IPS DF 19.7 (cell line): Measurements from ENCODE around the gene RPLP2.

Experiments
- DNase-seq: peaks from one replicate; pipeline ENCODE4 v3.0.0-alpha.2; 2013; ENCODE audit warnings: low read depth, low spot score

The RPLP2 gene

DNA sequence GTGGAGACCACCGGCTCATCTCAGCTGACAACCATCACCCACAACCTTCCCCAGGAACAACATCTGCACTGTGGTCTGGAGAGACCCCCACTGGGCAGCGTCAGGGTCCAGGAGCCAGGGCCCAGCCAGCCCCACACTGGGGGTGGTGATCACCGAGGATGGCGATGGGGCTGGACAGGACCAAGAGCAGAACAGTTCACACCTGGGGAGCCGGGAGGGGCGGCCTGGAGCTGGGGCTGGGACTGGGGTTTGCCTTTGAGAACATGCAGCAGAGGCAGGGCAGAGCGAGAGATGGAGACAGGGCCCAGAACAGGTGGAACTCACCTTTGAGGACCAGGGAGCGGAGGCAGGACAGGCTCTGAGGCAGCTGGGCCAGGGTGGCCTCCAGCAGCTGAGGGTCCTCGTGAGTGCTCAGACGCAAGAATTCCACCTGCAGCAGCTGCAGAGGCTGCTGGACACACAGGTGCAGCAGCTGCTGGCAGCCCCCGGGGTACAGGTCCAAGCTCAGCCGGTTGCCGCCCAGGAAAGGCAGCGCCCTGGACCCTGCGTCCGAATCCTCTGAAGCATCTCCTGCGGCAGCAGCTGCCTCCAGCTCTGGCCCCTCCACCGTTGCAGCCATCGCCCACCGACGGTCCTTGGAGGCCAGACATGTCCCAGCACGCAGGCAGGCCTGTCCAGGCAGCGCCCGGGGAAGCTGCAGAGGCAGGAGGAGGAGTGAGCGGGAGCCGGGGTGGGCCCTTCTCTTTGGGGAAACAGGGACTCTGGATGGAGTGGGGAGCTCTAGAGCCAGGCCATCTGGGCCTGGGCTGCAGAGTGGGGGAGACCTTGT, 5.8 kb upstream of the RPLP2 start:
- DNase-seq = no peak

DNA sequence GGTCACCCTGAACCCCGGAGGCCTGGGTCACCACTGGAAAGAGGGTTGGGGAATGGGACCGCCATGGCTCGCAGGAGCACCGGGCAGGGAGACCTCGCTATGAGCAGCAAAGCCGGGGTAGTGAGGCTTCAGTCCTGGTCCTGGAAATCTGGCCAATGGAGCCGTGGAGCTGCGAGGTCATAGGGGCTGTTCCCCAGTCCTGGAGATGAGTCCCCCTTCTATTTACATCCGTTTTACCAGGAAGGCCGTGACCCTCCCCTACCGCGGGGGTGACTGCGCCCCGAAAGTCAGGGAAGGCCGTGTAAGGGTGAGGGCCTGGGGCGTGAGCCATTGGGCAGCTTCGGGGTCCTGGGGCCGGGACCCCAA, 5.2 kb upstream of the RPLP2 start:
- DNase-seq = no peak

DNA sequence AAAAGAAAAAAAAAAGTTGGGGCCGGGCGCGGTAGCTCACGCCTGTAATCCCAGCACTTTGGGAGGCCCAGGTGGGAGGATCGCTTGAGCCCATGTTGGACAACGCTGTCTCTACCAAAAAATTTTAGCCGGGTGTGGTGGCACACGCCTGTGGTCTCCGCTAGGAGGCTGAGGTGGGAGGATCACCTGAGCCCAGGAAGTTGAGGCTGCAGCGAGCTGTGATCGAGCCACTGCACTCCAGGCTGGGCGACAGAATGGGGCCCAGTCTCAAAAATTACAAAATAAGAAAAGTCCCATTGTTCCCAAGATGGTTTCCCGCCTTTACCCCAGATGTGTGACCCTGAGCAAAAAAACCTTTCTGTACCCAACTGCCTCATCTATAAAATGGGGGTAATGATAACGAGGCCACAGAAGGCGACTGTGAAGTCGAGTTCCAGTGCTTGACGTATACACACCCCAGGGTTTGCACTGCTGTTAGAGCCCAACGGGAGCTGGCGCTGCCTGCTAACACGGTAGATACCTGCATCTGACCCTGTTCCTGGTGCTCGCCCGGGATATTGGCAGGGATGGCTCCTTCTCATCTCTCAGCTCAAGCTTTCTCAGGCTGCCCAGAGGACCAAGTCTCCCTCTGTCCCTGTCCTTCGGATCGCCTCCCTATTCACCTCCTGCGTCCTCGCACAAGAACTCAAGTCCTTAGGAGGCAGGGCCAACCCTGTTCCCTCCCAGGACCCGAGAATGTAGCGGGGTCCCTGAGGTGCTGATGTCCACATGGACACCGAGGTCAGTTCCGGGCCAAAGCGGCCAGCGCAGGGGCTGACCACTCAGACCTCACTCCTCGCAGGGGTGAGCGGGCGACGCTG, 1.1 kb upstream of the RPLP2 start:
- no peak for DNase-seq

DNA sequence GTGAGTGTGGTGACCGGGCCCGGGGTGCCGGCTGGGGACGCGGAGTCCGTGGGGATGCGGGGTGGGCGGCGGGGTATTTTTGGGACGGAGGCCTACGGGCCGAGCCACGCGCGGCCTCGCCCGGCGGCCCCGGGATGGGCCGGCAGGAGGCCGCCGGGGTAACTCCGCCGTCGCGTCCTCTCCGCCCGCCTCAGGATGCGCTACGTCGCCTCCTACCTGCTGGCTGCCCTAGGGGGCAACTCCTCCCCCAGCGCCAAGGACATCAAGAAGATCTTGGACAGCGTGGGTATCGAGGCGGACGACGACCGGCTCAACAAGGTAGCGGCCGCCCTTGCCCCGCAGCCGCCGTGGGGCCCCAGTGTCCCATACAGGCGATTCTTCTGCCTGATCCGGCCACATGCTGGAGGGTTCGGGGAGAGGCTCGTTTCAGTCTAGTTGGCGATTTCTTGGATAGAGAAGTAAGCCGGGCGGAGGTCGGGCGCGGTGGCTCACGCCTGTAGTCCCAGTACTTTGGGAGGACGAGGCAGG, 337 bp downstream of the RPLP2 start:
- DNase-seq = no peak

DNA sequence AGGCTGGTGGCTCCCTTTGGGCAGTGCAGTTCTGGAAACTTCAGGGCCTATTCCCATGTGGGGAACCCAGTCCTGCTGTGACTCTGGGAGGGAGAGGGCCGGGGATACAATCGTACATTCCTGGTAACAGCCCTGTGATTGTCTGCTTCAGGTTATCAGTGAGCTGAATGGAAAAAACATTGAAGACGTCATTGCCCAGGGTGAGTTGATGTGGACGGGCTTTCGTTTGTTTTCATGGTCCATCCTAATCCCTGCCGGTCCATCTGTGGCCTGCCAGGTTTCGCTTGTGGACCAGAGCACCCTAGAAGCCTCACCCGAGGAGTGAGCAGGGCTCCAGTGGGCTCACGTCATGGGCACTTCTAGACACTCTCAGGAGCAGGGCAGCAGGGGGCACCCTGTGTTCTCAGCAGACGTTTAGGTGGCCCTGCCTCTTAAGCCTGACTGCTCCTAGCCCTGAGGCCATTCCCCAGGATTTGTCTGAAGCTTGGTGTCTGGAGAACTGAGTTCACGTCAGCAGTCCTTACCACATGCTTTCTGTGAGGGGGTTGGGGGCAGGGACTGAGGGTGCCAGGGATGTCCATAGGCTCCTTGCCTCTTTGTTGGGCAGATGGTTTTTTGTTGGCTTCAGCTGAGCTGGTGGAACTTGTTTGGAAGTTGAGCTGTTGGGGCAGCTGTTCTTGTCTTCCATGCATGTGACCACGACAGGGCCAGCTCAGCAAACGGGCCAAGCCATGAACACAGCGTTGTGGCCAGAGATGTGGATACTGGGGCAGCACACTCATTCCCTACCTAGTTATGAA, 1.9 kb downstream of the RPLP2 start:
- no peak for DNase-seq

DNA sequence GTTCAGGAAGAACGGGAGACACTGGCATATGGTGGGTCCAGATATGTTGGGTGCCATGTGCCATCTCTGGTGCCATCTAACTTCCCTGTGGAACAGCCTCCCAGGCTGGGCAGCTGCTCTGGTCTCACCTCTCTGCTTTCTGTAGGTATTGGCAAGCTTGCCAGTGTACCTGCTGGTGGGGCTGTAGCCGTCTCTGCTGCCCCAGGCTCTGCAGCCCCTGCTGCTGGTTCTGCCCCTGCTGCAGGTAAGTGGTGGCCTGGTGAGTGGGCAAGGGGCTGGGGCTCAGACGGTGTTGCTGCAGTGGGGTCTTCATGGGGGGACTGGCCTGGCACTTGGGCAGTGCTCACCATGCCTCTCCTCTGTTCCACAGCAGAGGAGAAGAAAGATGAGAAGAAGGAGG, 2.6 kb downstream of the RPLP2 start:
- no peak for DNase-seq

DNA sequence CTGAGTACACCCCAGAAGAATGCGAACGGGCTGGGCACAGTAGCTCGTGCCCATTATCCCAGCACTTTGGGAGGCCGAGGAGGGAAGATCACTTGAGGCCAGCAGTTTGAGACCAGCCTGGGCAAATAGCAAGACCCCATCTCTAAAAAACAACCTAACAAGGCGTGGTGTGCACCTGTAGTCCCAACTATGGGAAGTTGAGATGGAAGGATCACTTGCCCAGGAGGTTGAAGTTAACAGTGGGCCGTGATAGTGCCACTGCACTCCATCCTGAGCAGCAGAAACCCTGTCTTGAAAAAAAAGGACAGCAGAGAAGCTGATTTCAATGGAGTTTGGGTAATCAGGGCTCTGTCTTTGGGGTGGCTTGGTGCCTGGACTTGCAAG, 3.3 kb downstream of the RPLP2 start:
- DNase-seq = no peak

DNA sequence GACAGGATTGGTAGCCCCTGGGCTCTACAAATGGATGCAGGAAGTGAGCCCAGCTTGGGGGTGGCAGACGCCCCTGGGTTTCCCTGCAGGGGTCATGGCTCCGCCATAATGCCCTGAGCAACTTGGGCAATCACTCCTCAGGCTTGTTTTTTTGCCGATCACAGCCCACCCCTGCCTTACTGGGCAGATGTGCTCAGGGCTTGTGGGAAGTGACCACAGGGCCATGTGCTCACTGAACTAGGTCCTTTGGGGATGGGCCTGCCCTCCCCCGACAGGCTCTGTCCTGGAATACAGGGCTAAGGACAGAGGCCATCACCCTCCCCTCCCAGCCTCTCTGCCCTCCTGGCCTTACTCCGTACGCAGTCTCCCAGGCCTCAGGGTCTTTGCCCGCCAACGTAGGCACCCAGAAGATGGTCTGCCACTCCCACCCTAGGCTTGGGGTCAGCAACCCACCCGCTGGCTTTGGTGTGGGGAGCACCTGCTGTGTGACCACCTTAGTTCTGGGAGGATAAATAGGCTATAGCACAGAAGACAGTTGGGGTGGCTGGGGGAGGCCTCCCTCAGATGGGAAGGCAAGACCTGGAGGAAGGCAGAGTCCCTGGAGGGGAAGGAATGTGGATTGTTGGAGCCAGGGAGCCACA, 3.8 kb downstream of the RPLP2 start:
- DNase-seq = no peak

DNA sequence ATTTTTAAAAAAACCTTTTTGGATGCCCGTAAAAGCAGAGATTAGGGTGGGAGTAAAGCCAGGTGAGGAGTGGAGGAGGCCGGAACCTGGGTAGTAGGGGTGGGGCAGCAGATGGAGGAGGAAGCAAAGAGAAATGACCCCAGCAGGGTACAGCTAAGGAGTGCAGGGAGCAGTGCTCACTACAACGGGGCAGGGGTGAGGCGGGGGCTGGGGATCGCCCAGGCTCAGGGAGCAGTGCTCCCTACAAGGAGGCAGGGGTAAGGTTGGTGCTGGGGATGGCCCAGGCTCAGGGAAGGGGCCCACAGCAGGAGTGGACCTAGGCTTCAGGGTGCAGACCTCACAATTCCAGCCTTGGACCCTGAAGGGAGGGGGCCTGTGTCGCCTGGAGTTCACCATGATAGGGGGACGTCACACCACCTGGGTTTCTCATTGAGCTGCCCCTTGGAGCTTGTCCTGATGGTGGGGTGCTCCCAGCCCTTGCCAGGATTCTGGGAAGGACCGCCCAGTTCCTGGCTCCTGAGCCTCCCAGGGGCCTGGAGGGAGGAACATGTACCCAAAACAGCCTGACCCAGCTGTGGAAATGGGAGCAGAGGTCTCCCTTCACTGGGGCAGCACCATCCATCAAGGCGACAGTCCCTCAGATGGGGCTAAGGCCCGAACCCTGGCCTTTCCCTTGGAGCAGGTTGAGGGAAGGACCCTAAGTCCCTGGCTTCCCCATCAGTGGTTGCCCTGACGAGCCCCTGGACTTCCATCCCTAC, 6.1 kb downstream of the RPLP2 start:
- no peak for DNase-seq

DNA sequence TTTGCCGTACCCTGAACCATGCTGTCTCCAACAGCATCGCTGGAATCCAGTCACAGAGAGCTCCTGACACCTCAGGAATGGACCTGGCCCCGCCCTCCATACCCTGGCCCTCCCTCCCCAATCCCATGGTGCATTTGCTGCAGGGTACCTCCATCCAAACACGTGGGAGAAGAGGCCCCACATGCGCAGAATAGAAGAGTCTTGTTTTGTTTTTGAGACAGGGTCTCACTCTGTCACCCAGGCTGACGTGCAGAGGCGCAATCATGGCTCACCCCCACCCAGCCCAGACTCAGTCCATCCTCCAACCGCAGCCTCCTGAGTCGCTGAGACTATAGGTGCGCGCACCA, 6.6 kb downstream of the RPLP2 start:
- DNase-seq = no peak

DNA sequence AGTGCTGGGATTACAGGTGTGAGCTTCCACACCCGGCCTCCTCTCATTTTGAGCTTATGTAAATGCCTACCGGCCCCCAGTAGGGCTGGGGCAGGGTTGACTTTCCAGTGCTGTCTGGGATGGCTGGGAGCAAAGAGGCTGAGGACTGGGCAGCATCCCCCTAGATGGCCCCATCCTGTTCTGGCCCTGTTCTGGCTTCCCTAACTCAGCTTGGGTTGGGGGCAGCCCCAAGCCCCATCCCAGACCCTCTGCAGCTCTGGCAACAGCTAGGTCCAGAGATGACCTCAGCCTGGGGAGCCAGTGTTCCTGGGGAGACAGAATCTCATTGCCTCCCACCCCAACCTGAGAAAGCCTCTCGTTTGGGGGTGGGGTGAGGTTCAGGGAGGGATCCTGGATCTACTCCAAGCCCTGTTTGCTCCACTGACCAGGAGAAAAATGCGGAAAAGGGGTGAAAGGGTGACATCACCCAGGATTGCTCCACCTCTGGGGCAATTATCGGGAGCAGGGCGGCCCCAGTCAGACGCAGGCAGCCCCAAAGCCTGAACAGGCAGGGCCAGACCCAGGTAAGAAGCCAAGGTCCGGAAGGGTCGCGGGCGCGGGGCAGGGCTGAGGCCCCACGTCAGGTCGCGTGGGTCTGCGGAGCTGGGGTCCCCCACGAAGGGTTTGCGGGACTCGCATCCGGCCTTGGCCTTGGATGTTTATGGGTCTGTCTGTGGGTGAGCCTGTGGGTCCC, 8.8 kb downstream of the RPLP2 start, which contains the start of gene PNPLA2:
PNPLA2 (plus strand) TSS at position 519 of the 733 bp plus-strand sequence. CDS start 805 bp downstream, outside the sequence.
- DNase-seq = no peak

DNA sequence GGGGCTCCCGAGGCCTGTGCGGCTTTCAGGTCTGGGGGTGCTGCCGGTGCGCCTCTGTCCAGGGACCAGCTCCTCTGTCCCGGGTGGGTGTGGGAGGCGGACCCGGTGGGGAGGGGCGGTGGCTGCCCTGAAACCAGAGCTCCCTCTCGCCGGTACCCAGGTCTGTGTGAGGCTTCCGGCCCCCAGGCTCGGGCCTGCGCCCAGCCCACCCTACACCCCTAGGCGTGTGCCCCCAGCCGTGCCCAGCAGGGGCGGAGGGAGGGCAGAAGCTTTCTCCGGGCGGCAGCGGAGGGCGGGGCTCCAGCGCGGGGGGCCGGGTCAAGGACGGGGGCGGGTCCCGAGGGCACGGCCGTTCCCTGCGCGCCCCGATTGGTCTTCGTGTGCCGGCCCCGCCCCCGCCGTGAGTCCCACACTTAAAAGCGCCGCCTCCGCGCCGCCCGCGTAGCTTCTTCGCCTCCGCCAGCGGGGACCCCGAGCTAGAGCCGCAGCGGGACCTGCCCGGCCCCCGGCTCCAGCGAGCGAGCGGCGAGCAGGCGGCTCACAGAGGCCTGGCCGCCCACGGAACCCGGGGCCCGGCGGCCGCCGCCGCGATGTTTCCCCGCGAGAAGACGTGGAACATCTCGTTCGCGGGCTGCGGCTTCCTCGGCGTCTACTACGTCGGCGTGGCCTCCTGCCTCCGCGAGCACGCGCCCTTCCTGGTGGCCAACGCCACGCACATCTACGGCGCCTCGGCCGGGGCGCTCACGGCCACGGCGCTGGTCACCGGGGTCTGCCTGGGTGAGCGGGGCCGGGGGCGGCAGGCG, 9.6 kb downstream of the RPLP2 start:
- DNase-seq = no peak

DNA sequence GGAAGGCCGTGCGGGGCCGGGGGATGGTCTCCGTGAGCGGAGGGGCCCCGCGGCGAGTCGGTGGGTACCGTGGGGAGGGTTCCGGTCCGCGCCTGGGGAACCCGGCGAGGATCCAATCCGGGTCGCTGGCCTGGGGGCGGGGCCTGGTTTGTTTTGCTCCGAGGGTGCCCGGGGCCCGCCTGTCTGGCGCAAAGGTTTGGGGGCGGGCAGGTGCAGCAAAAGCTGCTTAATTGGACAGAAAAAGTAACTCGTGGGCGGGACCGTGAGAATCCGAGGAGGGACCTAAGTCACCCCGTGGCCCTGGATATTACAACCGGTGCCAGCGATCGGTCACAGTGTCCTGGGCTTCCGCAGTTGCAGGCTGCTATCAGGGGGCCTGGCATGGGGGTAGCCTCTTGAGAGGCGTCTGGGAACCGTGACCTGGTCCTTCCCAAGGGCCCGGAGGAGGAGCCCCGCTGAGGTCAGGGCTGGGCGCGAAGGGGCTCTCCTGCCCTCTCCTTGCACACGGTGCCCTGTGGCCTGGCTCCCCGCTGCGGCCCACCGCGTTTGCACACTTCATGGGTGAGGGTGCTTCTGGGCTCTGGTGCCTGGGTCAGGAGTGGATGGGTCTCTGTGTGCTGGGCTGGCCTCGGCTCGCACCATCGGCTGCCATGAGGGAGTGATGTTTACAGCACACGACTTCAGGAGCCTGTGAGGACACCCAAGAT, 10.3 kb downstream of the RPLP2 start:
- no peak for DNase-seq

DNA sequence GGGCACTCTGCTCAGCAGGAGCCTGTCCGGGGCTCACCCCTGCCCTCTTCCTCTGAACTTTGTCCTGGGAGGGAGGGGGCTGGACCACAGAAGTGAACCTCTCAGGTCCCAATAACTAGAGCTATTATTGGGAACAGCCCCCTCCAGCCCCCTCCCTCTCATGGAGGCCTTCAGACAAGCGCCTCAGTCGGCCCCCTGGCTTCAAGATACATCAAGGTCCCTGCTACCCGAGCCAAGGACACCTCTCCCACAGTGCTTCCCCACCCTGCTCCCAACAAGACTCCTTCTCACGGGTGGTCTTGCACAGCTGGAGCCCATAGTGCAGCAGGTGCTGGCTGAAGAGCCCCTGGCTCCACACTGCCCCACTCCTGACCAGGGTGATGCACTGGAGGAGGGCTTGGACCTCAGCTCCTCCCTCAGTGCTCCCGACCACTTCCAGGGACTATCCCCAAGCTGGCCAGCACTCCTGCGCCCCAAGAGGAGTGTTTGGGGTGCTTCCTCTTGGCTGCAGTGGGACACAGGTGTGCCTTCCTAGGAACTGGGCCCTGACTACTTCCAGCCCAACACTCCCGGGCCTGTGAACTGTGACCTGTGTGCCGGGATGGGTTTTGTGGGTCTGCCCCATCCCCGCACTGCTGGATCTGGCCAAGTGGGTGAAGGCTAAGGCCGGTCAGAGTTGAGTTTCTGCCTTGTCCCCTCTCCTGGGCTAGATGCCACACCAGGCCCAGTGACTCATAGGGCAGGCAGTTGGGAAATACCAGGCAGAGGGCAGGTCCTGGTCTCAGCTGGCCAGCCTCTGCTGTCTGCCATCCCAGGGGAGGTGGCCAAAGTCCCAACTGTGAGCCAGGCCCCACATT, 11.1 kb downstream of the RPLP2 start:
- no peak for DNase-seq

DNA sequence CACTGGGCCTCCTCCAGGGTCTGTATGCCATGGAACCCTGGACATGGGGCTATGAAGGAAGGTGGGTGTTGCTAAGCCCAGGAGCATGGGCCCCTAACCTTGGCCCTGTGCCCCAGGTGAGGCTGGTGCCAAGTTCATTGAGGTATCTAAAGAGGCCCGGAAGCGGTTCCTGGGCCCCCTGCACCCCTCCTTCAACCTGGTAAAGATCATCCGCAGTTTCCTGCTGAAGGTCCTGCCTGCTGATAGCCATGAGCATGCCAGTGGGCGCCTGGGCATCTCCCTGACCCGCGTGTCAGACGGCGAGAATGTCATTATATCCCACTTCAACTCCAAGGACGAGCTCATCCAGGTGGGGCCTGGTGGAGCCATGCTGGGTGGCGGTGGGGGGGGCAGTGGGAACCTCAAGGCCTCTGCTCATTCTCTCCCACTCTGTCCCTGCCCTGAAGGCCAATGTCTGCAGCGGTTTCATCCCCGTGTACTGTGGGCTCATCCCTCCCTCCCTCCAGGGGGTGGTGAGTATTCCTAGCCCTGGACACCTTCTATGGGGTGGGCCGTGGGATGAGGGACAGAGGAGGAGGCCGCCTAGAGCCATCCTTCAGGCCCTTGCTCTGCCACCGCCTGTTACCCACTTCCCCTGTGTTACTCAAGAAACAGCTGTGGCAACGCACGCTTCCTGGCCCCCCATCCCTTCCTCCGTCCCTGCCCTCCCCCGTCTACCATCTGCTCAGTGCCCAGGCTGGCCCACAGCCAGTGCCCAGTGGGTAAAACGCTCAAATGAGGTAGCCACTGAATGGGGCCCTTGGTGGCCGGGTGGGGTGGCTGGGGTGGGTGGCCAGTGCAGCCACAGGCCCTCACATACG, 12.0 kb downstream of the RPLP2 start:
- no peak for DNase-seq

DNA sequence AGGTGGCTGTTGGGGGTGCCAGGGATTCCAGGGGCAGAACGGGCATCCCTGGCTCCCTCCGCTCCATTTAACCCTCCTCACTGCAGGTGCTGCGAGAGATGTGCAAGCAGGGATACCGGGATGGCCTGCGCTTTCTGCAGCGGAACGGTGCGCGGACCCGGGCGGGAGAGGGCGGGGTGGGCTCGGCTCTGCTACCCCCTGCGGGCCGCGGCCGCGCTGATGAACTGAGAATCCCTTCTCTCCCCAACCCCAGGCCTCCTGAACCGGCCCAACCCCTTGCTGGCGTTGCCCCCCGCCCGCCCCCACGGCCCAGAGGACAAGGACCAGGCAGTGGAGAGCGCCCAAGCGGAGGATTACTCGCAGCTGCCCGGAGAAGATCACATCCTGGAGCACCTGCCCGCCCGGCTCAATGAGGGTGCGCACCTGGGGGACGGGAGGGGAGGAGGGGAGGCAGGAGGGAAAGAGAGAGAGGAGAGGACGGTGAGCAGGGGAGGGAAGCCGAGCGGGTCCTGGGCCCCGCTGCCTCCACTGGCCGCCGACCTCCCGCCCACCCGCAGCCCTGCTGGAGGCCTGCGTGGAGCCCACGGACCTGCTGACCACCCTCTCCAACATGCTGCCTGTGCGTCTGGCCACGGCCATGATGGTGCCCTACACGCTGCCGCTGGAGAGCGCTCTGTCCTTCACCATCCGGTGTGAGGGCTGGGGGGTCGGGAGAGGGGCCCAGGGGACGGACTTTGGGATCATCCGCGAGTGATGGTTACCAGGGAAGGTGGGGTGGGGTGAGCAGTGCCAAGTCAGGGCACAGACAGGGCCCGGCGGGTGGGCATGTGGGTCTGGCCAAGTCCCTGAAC, 13.9 kb downstream of the RPLP2 start:
- DNase-seq = no peak
